Neural progenitor cell (in vitro differentiated cells): ENCODE results near the gene ABCG8. TPM values are rescaled to one million over a fixed set of nuclear protein-coding genes. Genes with fewer than 3 reads are reported as not detected.

Source experiments
- DNase-seq: peaks from one replicate; pipeline ENCODE4 v3.0.0-alpha.2; 2016; ENCODE audit warnings: low spot score
- H2AFZ ChIP-seq: fragments of 200-600 bp; sonication (generic); replicated peaks from 2 replicates; pipeline ENCODE4 v1.6.1; 2016; ENCODE audit warnings: antibody characterized with exemption
- H3F3A ChIP-seq: fragments of 200-600 bp; sonication (generic); 2 replicates; pipeline ENCODE4 v1.6.1; 2016; ENCODE audit warnings: antibody characterized with exemption, low read depth
- H3K27ac ChIP-seq: fragments of 200-600 bp; sonication (generic); 2 replicates; pipeline ENCODE4 v1.5.1; 2016; ENCODE audit warnings: mild to moderate bottlenecking
- H3K27me3 ChIP-seq: fragments of 200-600 bp; sonication (generic); 2 replicates; pipeline ENCODE4 v1.6.1; 2016; ENCODE audit warnings: mild to moderate bottlenecking, moderate library complexity
- H3K36me3 ChIP-seq: fragments of 200-600 bp; sonication (generic); 2 replicates; pipeline ENCODE4 v1.5.1; 2016
- H3K4me1 ChIP-seq: fragments of 200-600 bp; sonication (generic); 2 replicates; pipeline ENCODE4 v1.6.1; 2016; ENCODE audit warnings: mixed run types
- H3K4me2 ChIP-seq: fragments of 200-600 bp; sonication (generic); 2 replicates; pipeline ENCODE4 v1.6.1; 2016
- H3K4me3 ChIP-seq: fragments of 200-600 bp; sonication (generic); 2 replicates; pipeline ENCODE4 v1.5.1; 2016
- H3K79me2 ChIP-seq: fragments of 200-600 bp; sonication (generic); 2 replicates; pipeline ENCODE4 v1.6.1; 2016; ENCODE audit warnings: low read depth
- H3K9ac ChIP-seq: fragments of 200-600 bp; sonication (generic); 2 replicates; pipeline ENCODE4 v1.6.1; 2016
- H3K9me3 ChIP-seq: fragments of 200-600 bp; sonication (generic); 2 replicates; pipeline ENCODE4 v1.5.1; 2016; ENCODE audit warnings: low read depth
- H4K20me1 ChIP-seq: fragments of 200-600 bp; sonication (generic); 2 replicates; pipeline ENCODE4 v1.6.1; 2016; ENCODE audit warnings: low read depth
- H3K27ac Mint-ChIP-seq: 3 replicates; pipeline ENCODE4 v1.8.0; 2021; ENCODE audit warnings: mixed read lengths
- H3K27me3 Mint-ChIP-seq: 2 replicates; pipeline ENCODE4 v1.8.0; 2022; ENCODE audit warnings: low read depth, mild to moderate bottlenecking, inconsistent platforms, moderate library complexity, mixed read lengths; ENCODE audit not compliant: insufficient read depth
- H3K36me3 Mint-ChIP-seq: 3 replicates; pipeline ENCODE4 v1.8.0; 2021; ENCODE audit warnings: mixed read lengths
- H3K4me1 Mint-ChIP-seq: 3 replicates; pipeline ENCODE4 v1.8.0; 2021; ENCODE audit warnings: mixed read lengths
- H3K4me3 Mint-ChIP-seq: 3 replicates; pipeline ENCODE4 v1.8.0; 2021; ENCODE audit warnings: mild to moderate bottlenecking, moderate library complexity, mixed read lengths
- H3K9me3 Mint-ChIP-seq: 3 replicates; pipeline ENCODE4 v1.8.0; 2020; ENCODE audit warnings: mixed read lengths
- CTCF ChIP-seq: fragments of 200-600 bp; sonication (generic); IDR thresholded peaks from 2 replicates; pipeline ENCODE4 v1.5.1; 2017; ENCODE audit warnings: antibody characterized with exemption, mild to moderate bottlenecking
- EZH2 ChIP-seq: fragments of 200-600 bp; sonication (generic); IDR thresholded peaks from 2 replicates; pipeline ENCODE4 v1.6.1; 2017; ENCODE audit warnings: antibody characterized with exemption, mild to moderate bottlenecking, moderate library complexity
- EZH2phosphoT487 ChIP-seq: fragments of 200-600 bp; sonication (generic); IDR thresholded peaks from 2 replicates; pipeline ENCODE4 v1.6.1; 2017; ENCODE audit warnings: antibody characterized with exemption
- total RNA-seq: library from RNA; depleted of rRNA; stranded (reverse); fragments of >200 nt; gene quantifications from 2 replicates; pipeline ENCODE4 v1.2.3, GENCODE V29; 2015; ENCODE audit warnings: low replicate concordance

ABCG8 gene
- total RNA-seq, 1 donor from 2014 or later, result not detected

GRCh38 chr2:43894743-43895142, 56.0 kb downstream of the ABCG8 start:
- no peaks in the 10 kb centered on the region for H4K20me1 ChIP-seq
- no peaks in the 10 kb centered on the region for H3K79me2 ChIP-seq
- no peaks in the 10 kb centered on the region for H3K9me3 ChIP-seq
- H3K4me1 ChIP-seq, result no peaks in the 10 kb centered on the region
- no peak for DNase-seq
- no peaks in the 10 kb centered on the region for H3K27me3 ChIP-seq
- H3K4me3 Mint-ChIP-seq, result no peak overlapping the region
- H3K4me3 ChIP-seq, result no peak overlapping the region
- peaks cover 7% of the 10 kb centered on the region for H3K4me1 Mint-ChIP-seq
- H3K9ac ChIP-seq, result no peak overlapping the region
- no peaks in the 10 kb centered on the region for H3K9me3 Mint-ChIP-seq
- no peak overlapping the region for H3K4me2 ChIP-seq
- H3K27ac ChIP-seq, result no peak overlapping the region
- peaks cover 59% of the 10 kb centered on the region for H3K36me3 Mint-ChIP-seq
- H3F3A ChIP-seq, result no peaks in the 10 kb centered on the region
- no peak overlapping the region for H2AFZ ChIP-seq
- H3K27ac Mint-ChIP-seq, result no peak overlapping the region
- TF ChIP-seq EZH2phosphoT487 (no peak), EZH2 (no peak), CTCF (no peak)
- peaks cover 3% of the 10 kb centered on the region for H3K27me3 Mint-ChIP-seq
- H3K36me3 ChIP-seq, result peaks cover 25% of the 10 kb centered on the region

GRCh38 chr2:43896906-43897305, 58.1 kb downstream of the ABCG8 start:
- no peaks in the 10 kb centered on the region for H4K20me1 ChIP-seq
- no peak for TF ChIP-seq EZH2
- TF ChIP-seq EZH2phosphoT487, result no peak
- no peak for TF ChIP-seq CTCF
- peaks cover 37% of the 10 kb centered on the region for H3K36me3 ChIP-seq

GRCh38 chr2:43897492-43897891, 58.7 kb downstream of the ABCG8 start:
- H3K4me1 Mint-ChIP-seq, result peaks cover 7% of the 10 kb centered on the region
- Histone ChIP-seq H3K9ac (no peak overlapping the region), H3K27me3 (no peaks in the 10 kb centered on the region), H3K36me3 (peaks cover 41% of the 10 kb centered on the region), H3K4me1 (no peaks in the 10 kb centered on the region), H3K9me3 (no peaks in the 10 kb centered on the region), H3K79me2 (no peaks in the 10 kb centered on the region), H2AFZ (no peak overlapping the region), H4K20me1 (no peaks in the 10 kb centered on the region), H3F3A (no peaks in the 10 kb centered on the region), H3K4me2 (no peak overlapping the region), H3K4me3 (no peak overlapping the region), H3K27ac (no peak overlapping the region)
- DNase-seq, result no peak
- H3K9me3 Mint-ChIP-seq, result no peaks in the 10 kb centered on the region
- no peak for TF ChIP-seq CTCF
- TF ChIP-seq EZH2, result no peak
- no peak for TF ChIP-seq EZH2phosphoT487
- H3K27ac Mint-ChIP-seq, result no peak overlapping the region
- H3K4me3 Mint-ChIP-seq, result no peak overlapping the region
- H3K27me3 Mint-ChIP-seq, result peaks cover 3% of the 10 kb centered on the region
- peaks cover 40% of the 10 kb centered on the region for H3K36me3 Mint-ChIP-seq

More at GRCh38 chr2:43896906-43897305, 58.1 kb downstream of the ABCG8 start:
- Mint-ChIP-seq H3K27ac (no peak overlapping the region), H3K27me3 (peaks cover 3% of the 10 kb centered on the region), H3K9me3 (no peaks in the 10 kb centered on the region), H3K4me1 (peaks cover 7% of the 10 kb centered on the region), H3K4me3 (no peak overlapping the region), H3K36me3 (peaks cover 46% of the 10 kb centered on the region)
- Histone ChIP-seq H3K27me3 (no peaks in the 10 kb centered on the region), H3K27ac (no peak overlapping the region), H3K4me1 (no peaks in the 10 kb centered on the region), H3F3A (no peaks in the 10 kb centered on the region), H3K4me2 (no peak overlapping the region), H2AFZ (no peak overlapping the region), H3K79me2 (no peaks in the 10 kb centered on the region), H3K9ac (no peak overlapping the region), H3K9me3 (no peaks in the 10 kb centered on the region), H3K4me3 (no peak overlapping the region)
- DNase-seq, result no peak
